Measurements from ENCODE around the gene TRIM41.
A peak's percentile ranks its signal among the peaks of the same experiment; 100 is the strongest.

TRIM41 gene

DNA sequence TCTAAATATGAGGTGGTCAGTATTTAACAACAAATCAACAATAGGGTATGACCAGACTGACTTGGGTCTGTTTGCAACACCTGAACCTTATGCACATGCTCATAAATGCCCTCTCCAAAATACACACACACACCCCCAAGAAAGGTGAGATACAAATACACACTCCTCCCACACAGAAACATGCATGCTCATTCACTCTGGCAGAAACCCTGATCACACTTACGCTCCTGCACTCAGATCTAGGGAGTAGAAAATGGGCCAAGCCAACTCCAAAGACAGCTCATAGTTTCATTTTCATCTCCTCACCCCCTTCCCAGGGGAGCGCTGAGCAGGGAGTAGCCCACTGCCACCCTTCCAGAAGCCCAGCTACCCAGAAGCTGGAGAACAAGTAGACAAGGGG lies 29.4 kb upstream of the TRIM41 start:
- DNase-seq (ENCODE audit: low spot score), result no peak
- in situ Hi-C loops (cut with MboI; ENCODE audit: low pct_unique_long_range_greater_than_20kb, low sequenced_read_pairs, unreplicated experiment), result no loop called here
- TF ChIP-seq CTCF (IDR thresholded peaks at IDR 0.05; ENCODE audit: extremely low read depth, insufficient read depth, missing control alignments), result no peak

DNA sequence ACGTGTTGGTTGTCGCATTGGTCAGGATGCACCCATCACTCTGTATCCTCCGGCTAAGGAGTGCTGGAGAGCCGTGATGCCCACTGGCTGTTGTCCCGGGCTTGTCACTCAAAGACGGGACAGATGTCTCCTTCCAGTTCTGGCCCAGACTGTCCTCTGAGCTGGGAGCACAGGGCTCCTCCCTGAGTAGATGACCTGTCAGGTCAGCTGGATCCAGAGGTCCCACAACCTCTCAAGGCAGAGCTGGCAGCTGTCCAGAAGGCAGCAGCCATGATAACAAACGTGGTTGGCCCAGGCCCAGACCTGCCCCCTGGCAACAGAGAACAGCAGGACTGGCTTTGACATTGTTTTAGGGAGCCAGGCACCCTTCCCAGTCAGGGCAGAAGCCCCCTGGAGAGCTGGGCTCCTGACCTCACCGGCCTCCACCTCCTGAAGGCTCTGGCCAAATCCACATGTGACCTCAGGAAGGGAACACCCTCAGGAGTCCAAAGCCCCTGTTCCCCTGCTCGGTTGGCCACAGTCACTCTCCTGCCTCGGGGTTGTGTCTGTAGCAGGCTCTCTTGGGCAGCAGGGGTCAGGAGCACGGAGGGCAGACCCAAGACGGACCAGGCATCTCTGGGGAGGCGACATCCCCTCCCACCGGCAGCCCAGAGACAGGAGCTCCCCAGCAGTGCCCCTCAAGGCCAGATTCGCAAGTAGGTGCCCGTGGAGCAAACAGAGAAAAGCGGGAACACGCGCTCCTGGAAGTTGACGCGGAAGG lies 28.4 kb upstream of the TRIM41 start:
- DNase-seq (ENCODE audit: low spot score), result no peak
- in situ Hi-C loops (cut with MboI; ENCODE audit: low pct_unique_long_range_greater_than_20kb, low sequenced_read_pairs, unreplicated experiment), result no loop called here
- TF ChIP-seq CTCF (IDR thresholded peaks at IDR 0.05; ENCODE audit: extremely low read depth, insufficient read depth, missing control alignments), result no peak

GRCh38 chr5:181195249-181195761 lies 27.8 kb upstream of the TRIM41 start:
- DNase-seq (ENCODE audit: low spot score), result no peak
- in situ Hi-C loops (cut with MboI; ENCODE audit: low pct_unique_long_range_greater_than_20kb, low sequenced_read_pairs, unreplicated experiment), result no loop called here
- no peak for TF ChIP-seq CTCF (IDR thresholded peaks at IDR 0.05; ENCODE audit: extremely low read depth, insufficient read depth, missing control alignments)

GRCh38 chr5:181197326-181197951 lies 25.6 kb upstream of the TRIM41 start:
- no peak for TF ChIP-seq CTCF (IDR thresholded peaks at IDR 0.05; ENCODE audit: extremely low read depth, insufficient read depth, missing control alignments)
- no peak for DNase-seq (ENCODE audit: low spot score)
- in situ Hi-C loops (cut with MboI; ENCODE audit: low pct_unique_long_range_greater_than_20kb, low sequenced_read_pairs, unreplicated experiment), result no loop called here

DNA sequence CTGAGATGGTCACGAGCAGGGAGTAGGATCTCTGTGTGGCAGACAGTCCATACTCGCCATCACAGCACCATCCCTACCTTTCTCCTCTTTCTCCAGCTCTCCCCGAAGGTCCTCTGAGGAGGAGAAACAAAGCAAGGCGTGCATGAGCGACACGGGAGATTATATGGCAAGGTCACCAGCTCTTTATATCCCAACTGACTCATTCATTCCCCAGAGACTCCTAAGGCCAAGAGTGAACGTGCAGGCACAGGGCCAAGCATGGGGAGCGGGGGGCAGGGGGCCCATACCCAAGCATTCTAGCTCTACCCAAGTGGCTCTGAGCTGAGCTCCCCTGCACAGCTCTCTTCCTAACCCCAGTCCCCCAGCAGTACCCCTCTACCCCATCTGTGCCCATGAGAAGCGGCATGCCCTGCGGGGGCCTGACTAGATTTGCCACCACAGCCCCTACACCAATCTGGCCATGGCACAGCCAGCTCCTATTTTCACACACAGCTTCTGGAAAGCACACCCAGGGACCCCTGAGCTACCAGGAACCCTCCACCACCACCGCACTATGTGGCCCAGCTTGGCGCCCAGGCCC lies 24.9 kb upstream of the TRIM41 start:
- no peak for DNase-seq (ENCODE audit: low spot score)
- TF ChIP-seq CTCF (IDR thresholded peaks at IDR 0.05; ENCODE audit: extremely low read depth, insufficient read depth, missing control alignments), result no peak
- in situ Hi-C loops (cut with MboI; ENCODE audit: low pct_unique_long_range_greater_than_20kb, low sequenced_read_pairs, unreplicated experiment), result no loop called here

- TF ChIP-seq CTCF (IDR thresholded peaks at IDR 0.05; ENCODE audit: extremely low read depth, insufficient read depth, missing control alignments), result no peak
- in situ Hi-C loops (cut with MboI; ENCODE audit: low pct_unique_long_range_greater_than_20kb, low sequenced_read_pairs, unreplicated experiment), result no loop called here
- DNase-seq (ENCODE audit: low spot score), result peak; percentile 78
Observed at GRCh38 chr5:181198905-181199519, 24.1 kb upstream of the TRIM41 start.
